ENCODE data around the gene SERPINC1. TPM values are rescaled to one million over a fixed set of nuclear protein-coding genes. Genes with fewer than 3 reads are reported as not detected.

The SERPINC1 gene
- total and polyA plus RNA-seq, 2 of the 8 experiments (the other 6 are each of a cell fraction or from before 2014, with no cell fraction given): 0.08 TPM; not detected in 1

DNA sequence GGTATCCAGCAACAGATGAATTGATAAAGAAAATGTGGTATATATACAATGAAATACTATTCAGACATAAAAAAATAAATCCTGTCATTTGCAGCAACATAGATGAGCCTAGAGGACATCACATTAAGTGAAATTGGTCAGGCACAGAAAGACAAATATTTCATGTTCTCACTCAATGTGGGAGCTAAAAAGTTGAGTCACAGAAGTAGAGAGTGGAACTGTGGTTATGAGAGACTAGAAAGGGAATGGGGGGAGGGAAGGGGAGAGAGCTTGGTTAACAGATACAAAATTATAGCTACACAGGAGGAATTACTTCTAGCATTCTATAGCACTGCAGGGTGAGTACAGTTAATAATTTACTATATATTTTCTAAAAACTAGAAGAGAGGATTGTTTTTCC is 37.1 kb upstream of the SERPINC1 start:
- Histone ChIP-seq H2BK15ac (ENCODE audit: low read length) (no peak overlapping the region), H3K36me3 (ENCODE audit: control insufficient read depth in 2 of 4, insufficient read depth in 4 of 4, low read length in 3 of 4) (peaks cover 0 to 53% (median 16%) of the 10 kb centered on the region in 4 experiments; a peak in 3 of 8 replicates), H3K4me3 (ENCODE audit: extremely low read depth in 1 of 4, insufficient read depth in 2 of 4, low read depth in 3 of 4, low read length in 4 of 4) (no peak overlapping the region), H3K23ac (ENCODE audit: insufficient read length) (no peak overlapping the region), H3K27me3 (replicated peaks in 1 of 4; ENCODE audit: control insufficient read depth in 3 of 4, extremely low read depth in 1 of 4, insufficient read depth in 3 of 4, low read length in 3 of 4) (no peaks in the 10 kb centered on the region), H3K27ac (ENCODE audit: low read depth, low read length) (no peak overlapping the region), H3K23me2 (ENCODE audit: low read depth, low read length) (no peaks in the 10 kb centered on the region), H3K4ac (replicated peaks; ENCODE audit: insufficient read length, low read depth, low read length) (no peak overlapping the region), H4K20me1 (replicated peaks in 1 of 2; ENCODE audit: control insufficient read depth in 1 of 2, insufficient read depth in 2 of 2, low read length in 2 of 2) (no peaks in the 10 kb centered on the region), H3K18ac (ENCODE audit: extremely low read depth, low read length) (no peak overlapping the region), H4K91ac (replicated peaks; ENCODE audit: insufficient read length, low read length) (no peak overlapping the region), H2BK12ac (ENCODE audit: low read depth, low read length) (no peak overlapping the region), H4K8ac (ENCODE audit: extremely low read depth, insufficient read depth, low read length) (no peak overlapping the region), H2AK5ac (ENCODE audit: low read depth, low read length) (no peak overlapping the region), H3K14ac (ENCODE audit: insufficient read length) (no peak overlapping the region), H3K79me2 (ENCODE audit: control insufficient read depth in 1 of 2, insufficient read depth in 2 of 2, low read length in 2 of 2) (no peaks in the 10 kb centered on the region), H3K9ac (replicated peaks in 1 of 4; ENCODE audit: extremely low read depth in 1 of 4, low read depth in 3 of 4, low read length in 3 of 4) (no peak overlapping the region), H3K79me1 (ENCODE audit: low read depth, low read length) (no peaks in the 10 kb centered on the region), H3K9me3 (ENCODE audit: insufficient read depth in 2 of 2, low read depth in 1 of 2, low read length in 1 of 2) (no peaks in the 10 kb centered on the region), H2AFZ (ENCODE audit: low read length) (no peak overlapping the region), H3K4me1 (replicated peaks in 1 of 4; ENCODE audit: control insufficient read depth in 3 of 4, insufficient read depth in 4 of 4, low read length in 3 of 4) (no peaks in the 10 kb centered on the region), H2BK120ac (replicated peaks; ENCODE audit: low read depth, low read length) (no peak overlapping the region), H4K5ac (ENCODE audit: insufficient read length, low read depth, low read length) (no peak overlapping the region), H2BK5ac (ENCODE audit: low read depth, low read length) (no peak overlapping the region), H2BK20ac (ENCODE audit: low read length) (no peak overlapping the region), H3K56ac (replicated peaks; ENCODE audit: insufficient read length, low read depth, low read length) (no peak overlapping the region), H3K4me2 (ENCODE audit: insufficient read depth in 1 of 2, low read depth in 2 of 2, low read length in 2 of 2) (no peak overlapping the region)
- no peak for FAIRE-seq
- POLR2A ChIA-PET (ENCODE audit: partially characterized antibody): interaction anchor here (1.4 to 4.0 kb wide), 2 partner anchors 86 to 109 kb away, joined by 3 to 14 read pairs; partner anchors contain the start of genes GAS5 and ZBTB37
- DNase-seq (ENCODE audit: low read depth in 1 of 2, low spot score in 2 of 2): no peak
- TF ChIP-seq ASH2L (IDR thresholded peaks at IDR 0.05; ENCODE audit: low read length) (no peak), POU5F1 (IDR thresholded peaks at IDR 0.05; ENCODE audit: low read depth, low read length) (no peak), RFX5 (IDR thresholded peaks at IDR 0.05; ENCODE audit: borderline replicate concordance, low read depth, low read length) (no peak), TCF12 (IDR thresholded peaks at IDR 0.05; ENCODE audit: low read depth, low read length) (no peak), RAD21 (IDR thresholded peaks at IDR 0.05 in 1 of 2, conservative IDR thresholded peaks at IDR 0.05 in 1 of 2; ENCODE audit: low read depth in 2 of 2, low read length in 2 of 2) (no peak), BRCA1 (IDR thresholded peaks at IDR 0.05; ENCODE audit: low read depth, low read length) (no peak), KDM1A (IDR thresholded peaks at IDR 0.05; ENCODE audit: borderline replicate concordance, low read length) (no peak), TBP (IDR thresholded peaks at IDR 0.05; ENCODE audit: low read depth, low read length) (no peak), TAF1 (IDR thresholded peaks at IDR 0.05; ENCODE audit: low read depth, low read length) (no peak), CHD1 (IDR thresholded peaks at IDR 0.05; ENCODE audit: low read depth, low read length) (no peak), CBX5 (IDR thresholded peaks at IDR 0.05; ENCODE audit: low read depth, low read length) (no peak), GTF2F1 (IDR thresholded peaks at IDR 0.05; ENCODE audit: borderline replicate concordance, low read depth, low read length) (no peak), SIRT6 (IDR thresholded peaks at IDR 0.05; ENCODE audit: low read length) (no peak), POLR2A (IDR thresholded peaks at IDR 0.05; ENCODE audit: control extremely low read depth in 1 of 2, low read depth in 2 of 2, low read length in 2 of 2) (no peak)
- CTCF ChIA-PET (ENCODE audit: partially characterized antibody): interaction anchor here (1.1 kb wide), 1 partner anchor 161 kb away, joined by 3 read pairs; no protein-coding TSS in a partner anchor

Measured in H1 (cell line).